ENCODE data around the gene JAKMIP3.

DNA sequence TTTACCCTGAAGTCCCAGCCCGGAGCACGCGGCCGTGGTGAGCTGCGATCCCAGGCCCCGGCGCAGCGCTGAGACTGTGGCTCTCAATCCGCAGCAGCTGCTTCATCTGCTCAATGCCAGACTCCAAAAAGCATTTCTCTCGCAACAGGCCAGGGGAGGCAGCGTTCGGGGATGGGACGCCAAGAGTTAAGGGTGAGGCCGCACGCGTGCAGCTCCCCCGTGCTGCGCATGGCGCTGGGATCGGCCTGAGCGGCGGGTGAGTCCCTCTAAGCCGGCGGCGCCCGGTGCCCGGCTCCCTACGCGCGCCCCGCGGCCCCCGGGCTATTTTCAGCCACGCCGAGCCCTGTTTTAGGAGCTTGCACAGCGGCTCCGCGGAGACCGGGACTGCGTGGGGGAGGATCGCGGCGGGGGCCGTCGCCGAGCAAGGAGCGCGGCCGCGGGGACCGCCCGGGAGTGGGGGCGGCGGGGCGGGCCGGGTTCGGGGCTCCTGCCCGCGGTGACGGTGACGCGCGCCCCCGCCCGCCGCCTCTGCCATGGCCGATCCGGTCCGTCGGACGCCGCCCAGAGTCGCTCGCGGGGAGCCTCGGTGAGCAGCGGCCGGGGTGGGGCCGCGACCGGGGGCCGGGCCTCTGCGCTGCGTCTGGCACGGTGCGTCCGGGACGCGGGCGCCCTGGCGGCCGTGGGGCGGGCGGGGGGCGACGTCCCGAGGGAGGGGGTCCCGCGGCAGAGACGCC is 29.4 kb upstream of the JAKMIP3 start:
- TF ChIP-seq, protein P1, sequence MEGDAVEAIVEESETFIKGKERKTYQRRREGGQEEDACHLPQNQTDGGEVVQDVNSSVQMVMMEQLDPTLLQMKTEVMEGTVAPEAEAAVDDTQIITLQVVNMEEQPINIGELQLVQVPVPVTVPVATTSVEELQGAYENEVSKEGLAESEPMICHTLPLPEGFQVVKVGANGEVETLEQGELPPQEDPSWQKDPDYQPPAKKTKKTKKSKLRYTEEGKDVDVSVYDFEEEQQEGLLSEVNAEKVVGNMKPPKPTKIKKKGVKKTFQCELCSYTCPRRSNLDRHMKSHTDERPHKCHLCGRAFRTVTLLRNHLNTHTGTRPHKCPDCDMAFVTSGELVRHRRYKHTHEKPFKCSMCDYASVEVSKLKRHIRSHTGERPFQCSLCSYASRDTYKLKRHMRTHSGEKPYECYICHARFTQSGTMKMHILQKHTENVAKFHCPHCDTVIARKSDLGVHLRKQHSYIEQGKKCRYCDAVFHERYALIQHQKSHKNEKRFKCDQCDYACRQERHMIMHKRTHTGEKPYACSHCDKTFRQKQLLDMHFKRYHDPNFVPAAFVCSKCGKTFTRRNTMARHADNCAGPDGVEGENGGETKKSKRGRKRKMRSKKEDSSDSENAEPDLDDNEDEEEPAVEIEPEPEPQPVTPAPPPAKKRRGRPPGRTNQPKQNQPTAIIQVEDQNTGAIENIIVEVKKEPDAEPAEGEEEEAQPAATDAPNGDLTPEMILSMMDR (IDR thresholded peaks at IDR 0.05) = no peak
- no peak for TF ChIP-seq EZH2 (IDR thresholded peaks at IDR 0.05; ENCODE audit: borderline replicate concordance, insufficient read depth, low read depth, low read length, poor library complexity, severe bottlenecking)
